Suppressor macrophage treated with lipopolysaccharide for 1 hour (primary cell): Measurements from ENCODE around the gene AP1G2.

Experiments used
- DNase-seq, 3 donors: peaks; one replicate each; pipeline ENCODE4 v3.0.0-alpha.2; 2020 to 2022

Gene AP1G2

DNA sequence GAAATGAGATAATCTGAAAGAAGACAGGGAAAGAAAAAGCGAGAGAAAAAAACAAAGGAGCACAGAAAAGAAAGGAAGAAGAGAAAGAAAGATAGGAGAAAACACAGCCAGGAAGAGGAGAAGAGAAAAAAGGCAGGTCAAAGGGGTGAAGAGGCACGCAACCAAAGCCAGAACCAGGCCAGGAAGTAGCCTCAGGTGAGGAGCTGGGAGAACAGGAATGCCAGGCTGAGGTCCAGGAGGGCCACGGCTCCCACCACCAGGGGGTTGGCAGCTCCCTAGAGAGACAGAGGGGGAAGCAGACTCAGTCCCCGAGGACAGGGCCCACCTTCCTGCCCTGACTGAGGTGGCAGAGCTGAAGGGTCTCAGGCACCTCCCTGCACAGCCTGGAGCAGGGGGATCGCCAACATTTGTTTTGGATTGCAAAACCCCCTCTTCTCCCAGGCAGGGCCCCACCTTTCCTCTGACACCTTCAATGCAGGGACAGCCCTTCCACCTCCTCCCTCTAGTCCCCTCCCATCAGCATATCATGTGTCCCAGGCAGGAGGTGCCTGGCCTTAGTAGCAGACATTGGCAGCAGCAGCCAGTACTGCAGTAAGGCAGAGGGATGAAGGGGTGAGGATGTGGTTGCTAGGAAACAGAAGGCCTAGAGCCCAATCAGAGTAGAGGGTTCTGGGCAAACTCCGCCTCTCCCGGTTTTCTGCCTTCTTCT is 2.0 kb upstream of the AP1G2 start:
- DNase-seq: no peak

DNA sequence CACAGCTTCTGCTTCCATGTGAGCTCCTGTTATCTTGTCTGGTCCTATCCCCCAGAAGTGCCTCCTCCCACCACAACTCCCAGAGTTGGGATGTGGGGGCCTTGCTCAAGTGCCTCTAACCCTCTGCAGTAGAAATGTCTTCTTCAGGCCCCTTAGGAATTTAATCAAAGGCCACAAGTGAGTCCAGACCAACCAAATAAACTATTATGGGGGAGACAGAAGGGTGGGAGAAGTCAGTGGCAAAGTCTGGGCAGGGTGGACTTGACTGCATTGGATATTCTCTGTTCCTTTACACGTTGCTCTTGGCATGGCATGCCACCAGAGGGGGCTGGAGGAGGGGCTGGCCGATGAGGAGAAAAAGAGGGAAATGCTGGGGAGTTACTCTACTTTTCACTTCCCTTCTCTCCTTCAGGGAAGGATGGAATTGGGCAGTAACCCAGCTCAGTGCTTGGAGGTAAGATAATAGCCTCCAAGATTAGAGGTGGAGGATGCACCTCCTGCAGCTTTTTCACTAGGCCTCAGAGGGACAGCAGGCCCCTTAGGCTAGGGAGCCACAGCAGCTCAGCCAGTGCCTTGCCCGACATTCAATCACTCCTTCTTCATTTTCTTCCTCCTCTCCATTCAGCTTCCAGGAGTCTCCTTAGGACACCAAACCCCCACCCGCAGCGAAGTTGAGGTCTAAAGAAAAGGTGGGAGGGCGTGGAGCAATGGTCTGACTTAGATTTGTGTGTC is 1.2 kb upstream of the AP1G2 start:
- DNase-seq: peak; percentile 67 to 78 (median 72)

DNA sequence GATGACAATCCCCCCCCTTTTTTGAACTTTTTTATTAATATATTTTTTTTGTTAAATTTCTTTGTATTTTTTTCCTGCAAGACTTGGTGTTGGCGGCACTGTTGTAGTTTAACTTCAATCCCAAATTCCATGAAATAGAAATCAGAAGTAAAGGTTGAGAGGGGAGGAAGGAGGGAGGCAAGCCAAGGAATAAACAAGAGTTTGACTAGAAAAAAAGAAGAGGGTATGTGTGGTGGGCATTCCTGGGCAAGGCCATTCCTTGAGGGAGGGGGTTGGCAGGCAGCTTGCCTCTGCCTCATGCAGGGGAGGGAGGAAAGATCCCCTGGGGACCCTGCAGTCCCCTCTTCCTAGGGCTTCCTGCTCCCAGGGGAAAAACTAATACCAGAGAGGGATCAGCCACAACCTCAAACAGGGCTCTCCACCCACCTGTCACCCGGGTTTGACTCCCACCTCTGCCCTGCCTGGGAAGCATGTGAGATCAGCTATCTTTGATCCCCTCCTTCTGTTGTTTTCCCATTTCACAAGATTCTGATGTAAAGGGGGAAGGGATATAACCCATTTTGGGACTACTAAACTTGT is 519 bp upstream of the AP1G2 start:
- DNase-seq: no peak

DNA sequence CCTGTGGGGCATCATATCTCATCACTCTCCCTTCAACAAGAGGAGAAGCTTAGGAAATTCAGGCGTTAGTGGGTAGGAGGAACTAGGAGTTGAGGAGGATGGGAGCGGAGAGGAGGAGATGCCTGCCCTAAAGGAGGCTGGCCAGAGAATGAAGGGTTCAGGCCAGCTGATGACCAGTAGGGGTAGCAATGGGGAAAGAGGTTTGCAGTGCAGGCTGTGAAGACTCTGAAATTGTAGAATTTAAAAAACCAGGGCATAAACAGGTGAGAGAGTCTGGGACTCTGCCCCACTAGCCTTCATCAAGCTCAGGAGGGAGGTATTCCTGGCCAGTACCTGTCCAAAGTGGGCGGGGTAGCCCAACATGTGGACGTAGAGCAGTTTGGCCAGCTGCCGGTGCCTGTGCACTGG is 809 bp downstream of the AP1G2 start:
- peak in 1 of 3 donors; percentile 36 for DNase-seq

DNA sequence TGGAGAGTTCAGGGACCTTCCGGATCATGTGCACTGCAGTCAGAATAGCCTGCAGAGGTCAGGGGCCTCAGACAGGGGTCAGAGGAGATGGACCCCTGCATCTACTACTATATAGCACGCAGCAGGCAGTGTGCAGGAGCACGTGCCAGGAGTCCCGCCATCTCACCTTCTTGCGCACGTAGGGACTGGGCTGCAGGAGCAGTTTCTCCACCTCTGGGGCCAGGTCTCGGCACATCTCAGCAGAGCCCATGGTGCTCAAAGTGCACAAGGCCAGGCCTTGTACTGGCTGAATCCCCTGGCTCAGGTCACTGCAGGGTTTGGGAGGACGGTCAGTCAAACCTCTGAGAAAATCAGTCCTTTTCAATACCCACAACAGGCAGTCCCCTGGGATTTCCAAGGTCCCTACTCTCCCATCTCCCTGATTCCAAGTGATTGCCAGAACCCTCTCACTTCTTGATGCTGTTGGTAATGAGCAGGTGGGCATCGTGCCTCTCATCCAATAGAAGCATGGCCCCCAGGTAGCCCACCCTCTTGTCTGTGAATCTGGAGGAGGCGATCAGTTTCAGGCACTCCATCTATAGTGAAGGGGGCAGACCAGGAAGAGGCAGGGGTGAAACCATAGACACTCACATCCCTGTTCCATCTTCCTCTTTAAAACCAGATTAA is 1.3 kb downstream of the AP1G2 start:
- no peak for DNase-seq

DNA sequence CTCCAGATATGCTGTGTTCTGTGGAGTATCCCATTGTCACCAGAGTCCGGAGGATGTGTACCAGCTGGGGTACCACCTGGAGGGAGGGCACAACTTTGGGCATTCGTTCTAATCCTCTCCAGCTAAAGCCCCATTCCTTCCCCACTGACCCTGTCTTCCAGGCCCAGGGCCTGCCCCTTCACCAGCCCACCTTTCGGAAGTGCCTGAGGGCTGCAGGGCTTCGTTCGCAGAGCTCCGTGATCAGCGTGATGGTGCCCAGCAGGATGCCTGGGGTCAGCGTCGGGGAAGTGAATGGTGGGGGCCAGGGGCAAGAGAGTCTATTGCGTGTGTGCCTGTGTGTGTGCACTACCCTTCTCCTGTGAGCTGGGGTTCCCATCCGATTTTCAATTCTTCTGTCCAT is 2.0 kb downstream of the AP1G2 start:
- DNase-seq: no peak

DNA sequence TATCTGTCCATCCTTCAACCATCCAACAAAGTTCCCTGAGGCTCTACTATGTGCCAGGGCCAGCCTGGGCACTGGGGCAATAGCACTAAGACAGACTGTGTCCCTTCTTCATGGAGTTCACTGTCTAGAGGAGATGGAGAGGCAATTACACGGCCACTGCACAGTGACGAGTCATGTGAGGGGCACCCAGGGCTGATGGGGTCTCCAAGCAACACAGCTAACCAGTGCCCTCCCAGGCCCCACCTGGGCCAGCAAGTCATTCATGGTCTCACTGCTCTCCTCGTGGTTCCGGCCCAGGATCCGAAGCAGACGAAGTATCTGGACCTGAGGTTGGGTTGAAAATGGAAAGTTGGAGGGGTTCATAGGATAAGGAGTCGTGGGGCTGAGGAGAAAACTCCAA is 2.7 kb downstream of the AP1G2 start:
- DNase-seq: no peak

DNA sequence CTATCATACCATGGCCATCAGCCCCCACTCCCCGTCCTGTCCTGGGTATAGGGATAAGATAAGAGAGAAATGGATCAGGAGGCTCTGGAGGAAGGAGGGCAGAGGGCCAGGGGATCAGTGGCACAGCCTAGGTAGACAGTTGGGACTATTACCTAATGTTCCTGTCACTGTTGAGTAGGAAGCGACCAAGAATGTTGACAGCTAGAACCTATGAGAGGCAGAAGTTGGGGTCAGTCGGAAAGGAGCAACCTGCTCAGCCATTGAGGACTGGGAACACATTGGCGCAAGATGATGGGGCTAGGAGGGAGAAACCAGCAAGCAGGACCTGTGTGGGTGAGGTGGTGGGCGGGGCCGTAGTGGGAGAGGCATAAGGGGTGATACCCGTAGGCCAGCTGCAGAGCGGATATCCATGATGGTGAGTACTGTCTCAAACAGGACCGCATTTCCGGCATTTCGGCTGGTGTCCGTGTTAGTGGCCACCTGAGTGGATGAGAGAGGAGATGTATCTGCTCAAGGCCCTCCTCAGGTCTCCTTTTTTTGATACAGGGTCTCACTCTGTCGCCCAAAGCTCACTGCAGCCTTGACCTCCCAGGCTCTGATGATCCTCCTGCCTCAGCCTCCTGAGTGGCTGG is 3.3 kb downstream of the AP1G2 start:
- DNase-seq: no peak

DNA sequence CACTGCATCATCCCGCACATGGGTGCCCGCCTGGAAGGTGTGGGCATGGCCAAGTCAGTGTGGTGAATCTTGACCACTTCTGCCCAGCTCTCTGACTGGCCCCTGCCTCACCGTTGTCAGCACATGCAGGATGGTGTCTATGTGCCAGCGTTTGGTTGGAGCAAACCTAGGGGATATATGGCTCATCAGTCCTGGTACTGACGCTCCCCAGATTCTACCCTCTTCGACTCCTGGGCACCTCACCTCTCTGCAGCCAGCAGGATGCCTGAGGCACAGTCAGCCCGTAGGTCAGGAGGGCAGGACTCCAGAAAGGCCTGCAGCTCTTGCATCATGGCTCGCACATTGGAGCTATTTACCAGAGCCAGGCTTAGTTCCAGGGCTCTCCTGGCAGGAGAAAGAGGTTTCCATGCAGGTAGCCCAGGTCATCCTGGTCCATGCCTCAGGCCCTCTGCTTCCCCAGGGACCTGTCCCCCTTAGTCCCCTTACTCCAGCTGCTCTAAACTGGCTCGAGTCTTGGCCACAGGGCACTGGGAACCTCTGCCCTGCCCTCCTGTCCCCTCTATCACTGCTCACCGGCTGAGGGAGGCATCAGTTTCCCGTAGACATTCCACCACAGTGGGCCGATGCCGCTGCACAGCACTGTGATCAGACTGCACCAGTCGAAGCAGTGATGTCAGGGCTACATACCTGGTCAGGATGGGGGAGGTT is 4.0 kb downstream of the AP1G2 start:
- no peak for DNase-seq

DNA sequence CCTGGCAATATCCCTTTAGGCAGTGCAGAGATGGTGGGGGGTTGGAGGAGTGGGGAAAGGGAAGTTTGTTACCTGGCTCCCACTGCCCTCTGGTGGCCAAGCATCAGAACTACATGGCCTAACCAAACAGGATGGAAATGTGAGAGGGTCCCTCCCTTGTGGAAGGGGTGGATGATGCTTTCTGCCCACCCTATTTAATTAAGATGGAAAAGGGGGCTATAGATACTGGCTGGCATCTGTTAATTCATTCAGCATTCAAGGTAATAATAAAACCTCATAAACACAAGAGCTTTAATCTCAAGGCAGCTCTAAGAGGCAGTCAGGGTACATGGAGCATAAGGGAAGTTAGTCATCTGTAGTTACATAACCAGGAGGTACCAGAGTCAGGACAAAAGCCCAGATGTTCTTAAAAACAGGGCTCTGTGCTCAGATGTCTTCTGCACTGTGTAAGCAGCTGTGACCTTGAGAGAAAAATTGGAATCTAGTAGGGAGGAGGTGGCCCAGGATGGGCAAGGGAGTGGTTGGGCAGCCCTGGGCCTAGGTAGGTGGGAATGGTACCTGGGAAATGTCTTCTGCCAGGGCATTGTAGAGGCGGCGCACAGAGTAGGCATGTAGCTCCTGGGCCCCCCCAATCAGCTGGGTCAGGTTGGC is 4.6 kb downstream of the AP1G2 start:
- peak; percentile 56 to 70 (median 62) for DNase-seq

DNA sequence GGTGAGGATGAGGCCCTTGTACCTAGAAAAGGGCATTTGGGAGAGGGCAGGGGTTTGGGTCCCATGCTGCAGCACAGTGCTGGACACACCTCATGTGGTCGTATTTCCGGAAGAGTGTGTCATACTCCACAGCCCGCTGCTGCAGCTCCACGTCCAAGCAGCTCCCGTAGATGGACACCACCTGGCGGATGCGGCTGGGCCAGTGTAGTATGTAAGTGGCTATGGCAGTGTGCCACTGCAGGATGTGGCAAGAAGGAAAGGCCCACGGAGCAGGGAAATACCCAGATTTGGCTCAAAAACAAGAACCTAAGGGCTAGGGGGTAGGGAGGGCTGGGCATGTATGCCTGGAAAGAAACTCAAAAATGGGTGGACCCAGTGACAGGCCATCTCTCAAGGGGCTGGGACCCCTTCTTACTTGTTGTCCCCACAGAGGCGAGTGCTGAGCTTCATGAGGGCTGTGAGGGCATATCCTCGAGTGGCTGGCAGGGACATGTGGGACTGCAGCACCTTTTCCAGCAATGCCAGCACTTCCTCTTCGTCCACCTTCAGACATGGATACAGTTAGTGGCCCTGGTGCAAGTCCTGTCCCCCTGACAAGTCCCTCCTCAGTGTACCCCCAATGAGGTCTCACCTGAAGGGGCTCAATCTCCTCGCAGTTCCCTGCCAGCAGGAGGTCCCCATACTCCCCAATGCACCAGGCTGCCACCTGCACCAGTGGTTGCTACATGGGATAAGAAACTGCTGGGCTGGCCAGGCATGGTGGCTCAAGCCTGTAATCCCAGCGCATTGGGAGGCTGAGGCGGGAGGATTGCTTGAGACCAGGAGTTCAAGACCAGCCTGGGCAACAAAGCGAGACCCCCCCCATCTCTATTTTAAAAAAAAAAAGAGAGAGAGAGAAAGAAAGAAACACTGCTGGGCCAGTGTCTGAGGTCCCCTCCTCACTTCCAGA is 5.4 kb downstream of the AP1G2 start:
- DNase-seq: no peak

DNA sequence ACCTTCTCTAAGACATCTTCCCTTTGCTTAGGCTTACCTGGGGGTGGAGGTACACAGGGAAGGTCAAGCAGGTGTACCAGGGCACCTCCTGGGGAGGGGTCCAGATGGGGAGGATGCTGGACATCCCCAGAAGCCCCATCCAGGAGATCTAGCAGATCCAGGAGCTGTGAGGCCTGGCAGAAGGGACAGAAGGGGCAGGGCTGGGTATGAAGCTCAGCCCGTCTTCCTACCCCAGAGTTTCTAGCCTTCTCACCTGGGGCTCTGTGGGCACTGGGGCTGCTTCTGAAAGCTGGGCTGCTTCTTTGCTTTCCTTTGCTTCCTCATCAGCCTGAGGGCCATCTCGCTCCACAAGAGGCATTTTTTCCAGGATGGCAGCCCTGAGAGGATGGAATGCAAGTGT is 6.3 kb downstream of the AP1G2 start:
- no peak for DNase-seq

DNA sequence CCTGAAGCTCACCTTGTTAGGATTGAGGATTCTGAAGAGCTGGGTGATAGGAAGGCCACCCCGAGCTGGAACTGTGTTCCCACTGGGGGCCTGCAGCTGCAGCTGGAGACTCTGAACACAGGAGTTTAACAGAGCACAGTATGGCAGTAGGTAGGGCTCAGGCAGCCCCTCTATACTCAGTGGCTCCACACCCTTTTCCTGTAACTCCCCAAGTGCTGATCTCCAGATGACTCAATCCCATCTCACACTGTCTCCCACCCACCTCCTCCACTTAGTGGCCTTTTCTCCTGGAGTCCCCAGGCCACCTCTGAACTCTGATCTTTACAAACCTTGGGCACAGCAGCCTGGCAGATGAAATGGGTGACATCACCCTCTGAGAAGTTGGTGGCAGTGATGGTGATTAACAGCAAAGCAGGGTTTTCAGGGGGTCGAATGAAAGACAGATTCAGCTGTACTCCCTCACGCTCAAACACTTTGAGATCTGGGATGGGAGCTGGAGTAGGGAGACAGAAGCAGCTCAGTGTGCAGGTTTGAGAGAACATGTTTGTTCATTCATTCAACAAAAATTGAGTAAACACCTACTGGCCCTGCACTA is 7.6 kb downstream of the AP1G2 start:
- DNase-seq: peak; percentile 36 to 70 (median 40)

DNA sequence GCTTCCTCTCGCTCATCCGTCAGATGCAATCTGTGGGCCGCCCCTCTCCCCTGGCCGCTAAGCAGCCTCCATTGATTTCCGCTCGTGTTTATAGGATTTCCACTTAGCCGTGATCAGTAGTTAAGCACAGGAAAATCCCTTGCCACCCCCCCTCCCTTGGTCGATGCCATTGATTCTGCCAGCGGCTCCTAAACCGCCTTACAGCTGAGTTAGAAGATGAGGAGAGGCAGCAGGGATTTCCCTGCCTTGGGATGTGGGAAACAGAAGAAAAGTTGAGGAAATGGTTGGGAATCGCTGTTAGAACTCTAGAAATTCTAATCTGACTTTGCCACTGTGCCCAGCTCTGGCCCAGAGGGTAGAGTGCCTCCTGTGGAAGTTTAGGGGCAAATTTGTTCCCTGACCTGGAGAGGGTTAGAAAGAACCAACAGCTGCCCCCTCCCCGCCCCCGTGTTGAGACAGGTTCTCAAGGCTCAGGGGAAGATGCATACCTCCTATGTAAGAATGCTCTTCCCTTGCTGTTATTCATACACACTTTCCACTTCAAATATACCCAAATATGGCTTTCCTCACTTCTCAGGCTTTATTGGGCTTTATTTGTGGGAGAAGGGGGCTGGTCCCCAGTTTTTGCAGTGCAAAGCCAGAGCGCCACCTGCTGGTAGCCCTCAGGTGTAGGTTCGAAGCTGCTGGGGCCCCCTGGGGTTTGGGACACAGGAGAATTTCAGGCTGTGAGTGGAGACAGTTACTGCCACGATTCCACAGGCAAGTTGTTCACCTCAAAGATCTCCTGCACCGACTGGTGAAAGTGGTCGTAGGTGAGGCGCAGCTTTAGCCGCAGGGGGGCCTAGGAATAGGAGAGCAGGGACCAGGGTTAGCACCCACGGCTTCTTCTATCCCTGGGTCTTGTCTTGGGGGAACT is 8.3 kb downstream of the AP1G2 start:
- DNase-seq: peak; percentile 74 to 89 (median 81)

DNA sequence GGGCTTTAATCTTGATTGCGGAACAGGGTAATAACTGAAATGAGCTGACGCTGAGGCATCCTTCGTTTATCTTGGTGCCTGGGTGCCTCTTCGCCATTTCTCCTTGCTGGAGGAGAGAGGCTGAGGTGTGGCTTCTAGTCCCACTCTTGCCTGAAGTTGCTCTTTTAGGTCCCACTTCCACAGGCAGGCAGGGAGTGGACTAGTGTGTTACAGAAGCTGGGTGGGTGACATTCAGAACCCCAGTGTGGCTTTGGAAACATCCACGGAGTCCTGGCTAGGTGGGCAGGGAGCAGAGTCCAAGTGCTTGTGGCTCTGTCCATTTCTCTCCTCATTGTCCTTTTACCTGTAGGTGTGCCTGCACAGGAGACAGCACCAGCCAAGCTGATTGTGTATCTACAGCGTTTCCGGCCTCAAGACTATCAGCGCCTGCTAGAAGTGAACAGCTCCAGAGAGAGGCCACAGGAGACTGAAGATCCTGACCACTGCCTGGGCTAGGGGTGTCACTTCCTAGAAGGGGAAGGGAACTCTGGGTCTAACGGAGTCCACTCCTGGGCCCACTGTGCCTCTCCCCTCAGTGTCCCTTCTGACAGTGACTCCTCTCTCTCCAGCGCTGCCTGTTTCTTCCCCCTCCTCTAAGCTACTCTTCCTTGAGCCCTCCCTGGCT is 9.1 kb downstream of the AP1G2 start:
- DNase-seq: no peak

DNA sequence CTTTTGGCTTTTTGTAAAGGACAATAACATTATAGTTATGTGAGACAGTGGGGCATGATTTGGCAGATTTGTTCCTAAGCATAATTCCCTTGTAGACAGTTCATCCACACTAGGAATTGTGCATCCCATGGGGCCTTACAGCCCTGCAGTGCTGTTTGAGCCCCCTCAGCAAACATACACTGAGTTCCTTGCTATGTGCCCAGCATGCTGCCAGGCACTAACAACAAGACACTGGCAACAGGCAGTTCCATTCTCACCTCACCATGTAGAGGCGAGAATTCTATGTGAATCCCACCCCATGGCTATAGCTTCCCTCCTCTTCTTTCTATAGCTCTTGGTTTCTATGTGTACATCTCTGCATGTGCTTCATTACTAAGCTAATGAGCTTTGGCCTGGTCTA is 9.6 kb downstream of the AP1G2 start:
- DNase-seq: no peak

DNA sequence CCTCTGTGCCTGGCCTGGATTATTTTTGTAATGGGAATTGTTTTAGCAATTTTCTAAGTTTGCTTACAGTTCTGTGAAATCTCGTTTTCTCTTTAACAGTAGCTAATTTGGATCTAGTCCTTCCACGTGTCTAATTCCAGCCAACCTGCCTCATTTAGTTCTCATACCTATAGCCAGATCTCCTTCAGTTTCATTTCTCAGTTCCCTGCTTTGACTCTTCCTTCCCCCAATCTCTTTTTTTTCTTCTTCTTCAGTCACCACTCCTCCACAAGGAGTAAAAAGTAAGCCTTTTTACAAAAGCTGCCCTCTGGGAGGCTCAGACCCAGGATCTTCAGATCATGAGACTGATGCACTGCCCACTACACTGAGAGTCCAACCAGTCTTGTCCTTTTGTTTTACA is 10.1 kb downstream of the AP1G2 start:
- DNase-seq: no peak

DNA sequence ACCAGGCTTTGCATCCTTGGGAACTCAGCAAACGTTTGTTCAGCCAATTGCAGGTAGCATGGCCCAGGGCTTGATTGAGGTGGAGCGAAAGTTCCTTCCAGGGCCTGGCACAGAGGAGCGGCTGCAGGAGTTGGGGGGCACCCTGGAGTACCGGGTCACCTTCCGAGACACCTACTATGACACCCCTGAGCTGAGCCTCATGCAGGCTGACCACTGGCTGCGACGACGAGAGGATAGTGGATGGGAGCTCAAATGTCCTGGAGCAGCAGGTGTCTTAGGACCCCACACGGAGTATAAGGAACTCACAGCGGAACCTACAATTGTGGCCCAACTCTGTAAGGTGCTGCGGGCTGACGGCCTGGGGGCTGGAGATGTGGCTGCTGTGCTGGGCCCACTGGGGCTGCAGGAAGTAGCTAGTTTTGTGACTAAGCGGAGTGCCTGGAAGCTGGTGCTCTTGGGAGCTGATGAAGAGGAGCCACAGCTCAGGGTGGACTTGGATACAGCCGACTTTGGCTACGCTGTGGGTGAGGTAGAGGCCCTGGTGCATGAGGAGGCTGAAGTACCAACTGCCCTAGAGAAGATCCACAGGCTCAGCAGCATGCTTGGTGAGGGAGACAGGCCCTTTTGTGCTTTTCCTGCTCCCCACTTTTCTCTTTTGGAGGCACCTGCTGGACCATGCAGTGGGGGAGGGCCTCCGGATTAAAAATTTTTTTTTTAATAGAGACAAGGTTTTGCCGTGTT is 10.7 kb downstream of the AP1G2 start:
- no peak for DNase-seq
